ENCODE results near the gene KRT17. TPM values are rescaled to one million over a fixed set of nuclear protein-coding genes. Genes with fewer than 3 reads are reported as not detected.

Gene KRT17
- total and polyA plus RNA-seq, 9 of the 15 experiments (the other 6 are each of a cell fraction or from before 2014, with no cell fraction given): 0.23 to 0.25 TPM; not detected in 7

GRCh38 chr17:41636652-41637051 is 12.3 kb upstream of the KRT17 start:
- Histone ChIP-seq H3K4me2 (ENCODE audit: insufficient read depth, low read length) (no peak overlapping the region), H3K9ac (ENCODE audit: insufficient read depth in 1 of 2, low read depth in 2 of 2, low read length in 2 of 2) (no peak overlapping the region)
- in situ Hi-C loops (cut with MboI): no loop called here

More at GRCh38 chr17:41636652-41637051, 12.3 kb upstream of the KRT17 start:
- H3K9me1 ChIP-seq (ENCODE audit: control insufficient read depth, insufficient read depth, low read length): no peaks in the 10 kb centered on the region
- intact Hi-C loops (cut with micrococcal nuclease): no loop called here
- ATAC-seq (no peak), FAIRE-seq (no peak), DNase-seq (ENCODE audit: extremely low read depth in 1 of 4, low spot score in 3 of 4) (no peak)
- no TSS peak for BruUV-seq (replicated peaks)
- H2AFZ ChIP-seq (ENCODE audit: low read depth, low read length): no peak overlapping the region
- no peaks in the 10 kb centered on the region for H3K9me3 ChIP-seq (replicated peaks; ENCODE audit: control insufficient read depth, insufficient read depth, low read depth, low read length)
- no peaks in the 10 kb centered on the region for H3K79me2 ChIP-seq (ENCODE audit: control insufficient read depth, insufficient read depth, low read length)
- POLR2A ChIA-PET: interaction anchor here (0.6 kb wide), 1 partner anchor 30 kb away, joined by 3 read pairs; no protein-coding TSS in a partner anchor
- peaks cover 5% of the 10 kb centered on the region; the same call in 1 of the 2 replicates for H4K20me1 ChIP-seq (replicated peaks; ENCODE audit: control insufficient read depth, insufficient read depth, low read length)
- 29% methylated on average over 9 of the region's 9 CpGs for WGBS (ENCODE audit: insufficient coverage, low coverage, missing lambda C conversion rate)
- H3K4me3 ChIP-seq: no peak overlapping the region
- CTCF ChIA-PET (ENCODE audit: low intra/inter-chr PET ratio): no interaction called here
- H3K27ac ChIP-seq (ENCODE audit: extremely low read depth, low read depth, low read length): no peak overlapping the region
- no peak for TF ChIP-seq ZFPM2 (CRISPR knock-in tag; IDR thresholded peaks at IDR 0.05)
- no peak for TF ChIP-seq GATAD2B (IDR thresholded peaks at IDR 0.05; ENCODE audit: borderline replicate concordance)
- TF ChIP-seq HNRNPLL (IDR thresholded peaks at IDR 0.05; ENCODE audit: low read depth, low read length, poor library complexity, severe bottlenecking): no peak
- TF ChIP-seq ARID3B (CRISPR knock-in tag; IDR thresholded peaks at IDR 0.05; ENCODE audit: borderline replicate concordance): no peak
- TF ChIP-seq PHB2 (IDR thresholded peaks at IDR 0.05; ENCODE audit: low read depth): no peak
- H3K4me1 ChIP-seq (replicated peaks in 1 of 2; ENCODE audit: control insufficient read depth in 2 of 2, insufficient read depth in 2 of 2, low read length in 2 of 2): peaks cover 0 to 24% of the 10 kb centered on the region in 2 experiments; a peak in 3 of 5 replicates
- no peaks in the 10 kb centered on the region for H3K36me3 ChIP-seq (ENCODE audit: control insufficient read depth, insufficient read depth, low read length)
- H3K27me3 ChIP-seq (ENCODE audit: control insufficient read depth in 2 of 2, insufficient read depth in 2 of 2, low read length in 2 of 2): peaks cover 0 to 8% of the 10 kb centered on the region in 2 experiments; a peak in 2 of 5 replicates
